NCI-H1092 treated with DMSO at 0.1 percent for 48 hours (cell line): Measurements from ENCODE around the gene PPP1R3G.
"Not testable (repeated sequence)": the region's sequence is repeated elsewhere in the genome, so short reads cannot be mapped to it uniquely, and the experiment has no call there.

Source experiments
- DNase-seq: peaks from one replicate; lab custom pipeline; 2025; lab: John Stamatoyannopoulos, UW

The PPP1R3G gene

DNA sequence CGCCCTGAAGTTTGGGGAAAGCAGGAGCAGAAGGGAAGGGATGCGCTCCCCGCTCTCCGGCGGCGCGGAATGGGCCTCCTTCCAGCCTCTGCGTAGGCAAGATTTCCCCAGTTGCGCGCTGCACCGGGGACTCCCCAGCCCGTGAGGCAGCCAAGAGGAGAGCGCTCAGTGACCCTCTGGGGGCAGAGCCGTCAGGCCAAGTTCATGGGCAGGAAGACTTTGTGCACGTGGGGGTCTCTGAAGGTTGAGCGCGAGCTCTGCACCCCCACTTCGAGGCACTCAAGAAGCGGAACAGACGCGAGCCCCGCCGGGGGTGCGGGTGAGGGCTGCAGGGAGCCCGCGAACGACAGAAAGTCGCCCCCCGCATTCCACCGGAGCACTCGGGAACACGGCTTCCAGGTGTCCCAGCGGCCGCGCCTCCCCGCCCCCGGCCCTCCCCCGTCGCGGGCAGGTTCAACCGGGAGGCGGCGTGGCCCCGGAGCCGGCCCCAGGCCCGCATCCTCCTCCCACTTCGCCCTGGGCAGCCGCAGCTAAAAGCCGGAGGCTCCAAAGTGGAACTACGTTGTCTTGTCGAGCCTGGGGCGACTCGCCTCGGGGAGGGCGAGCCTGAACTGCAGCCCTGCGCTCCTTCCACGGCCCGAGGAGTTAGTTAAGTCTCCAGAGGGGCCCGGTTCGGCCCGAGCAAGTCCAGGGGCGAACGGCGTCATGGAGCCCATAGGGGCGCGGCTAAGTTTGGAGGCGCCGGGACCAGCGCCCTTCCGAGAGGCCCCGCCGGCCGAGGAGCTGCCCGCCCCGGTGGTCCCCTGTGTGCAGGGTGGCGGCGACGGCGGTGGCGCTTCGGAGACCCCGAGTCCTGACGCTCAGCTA lies at the start of gene PPP1R3G:
Gene PPP1R3G, plus strand, starts transcription at position 561 of the 867 bp plus-strand sequence. Its CDS starts 145 bp downstream, at position 706.
- no peak for DNase-seq

DNA sequence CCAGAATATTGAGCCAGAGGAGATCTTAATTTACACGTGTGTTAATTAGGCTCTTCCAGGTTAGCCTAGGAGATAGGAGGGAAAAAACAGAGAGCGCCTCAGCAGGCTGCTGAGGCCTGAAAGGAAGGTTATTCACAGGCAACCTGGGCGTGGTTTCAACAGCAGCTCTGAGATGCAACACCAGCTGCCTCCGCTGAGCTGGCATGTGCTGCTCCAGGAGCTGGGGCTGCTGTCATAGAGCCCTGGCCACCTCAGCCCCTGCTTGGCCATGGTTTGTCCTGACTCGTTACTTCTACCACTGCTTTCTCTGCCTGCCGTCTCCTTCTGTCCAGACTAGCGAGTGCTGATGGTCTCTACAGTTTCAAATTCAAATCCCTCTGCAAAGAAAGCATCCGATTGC lies 48.9 kb upstream of the PPP1R3G start:
- no peak for DNase-seq

DNA sequence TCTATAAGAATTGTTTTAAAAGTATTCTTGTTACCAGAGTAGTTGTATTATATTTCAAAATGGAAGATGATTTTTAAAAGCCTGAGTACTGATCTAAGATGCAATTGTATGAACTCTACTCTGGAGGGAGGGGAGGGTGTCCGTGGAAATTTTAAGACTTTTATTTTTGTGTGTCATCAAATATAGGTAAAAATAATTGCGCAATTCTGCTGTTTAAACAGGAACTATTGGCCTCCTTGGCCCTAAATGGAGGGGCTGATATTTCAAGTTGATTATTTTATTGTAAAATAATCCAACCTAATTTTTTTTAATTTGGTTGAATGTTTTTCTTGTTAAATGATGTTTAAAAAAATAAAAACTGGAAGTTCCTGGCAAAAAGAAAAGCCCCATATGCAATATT lies 43.2 kb upstream of the PPP1R3G start:
- DNase-seq = no peak

DNA sequence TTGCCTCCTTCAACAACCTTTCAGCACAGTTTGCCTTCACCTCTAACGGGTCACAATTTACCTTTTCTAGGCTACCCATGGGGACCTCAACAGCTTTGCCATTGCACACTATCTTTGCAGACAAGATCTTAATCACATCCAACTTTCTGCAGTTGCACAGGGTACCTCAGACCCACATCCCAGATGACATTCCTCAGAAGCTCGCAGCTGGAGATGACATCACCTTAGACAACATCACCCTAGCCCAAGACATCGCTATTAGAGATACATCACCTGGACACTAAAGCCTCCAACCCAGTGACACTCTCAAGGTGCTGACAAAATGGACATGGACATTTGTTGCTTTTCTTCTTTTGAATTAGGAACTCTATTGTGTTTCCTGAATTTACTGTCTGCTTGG lies 42.7 kb upstream of the PPP1R3G start:
- no peak for DNase-seq

DNA sequence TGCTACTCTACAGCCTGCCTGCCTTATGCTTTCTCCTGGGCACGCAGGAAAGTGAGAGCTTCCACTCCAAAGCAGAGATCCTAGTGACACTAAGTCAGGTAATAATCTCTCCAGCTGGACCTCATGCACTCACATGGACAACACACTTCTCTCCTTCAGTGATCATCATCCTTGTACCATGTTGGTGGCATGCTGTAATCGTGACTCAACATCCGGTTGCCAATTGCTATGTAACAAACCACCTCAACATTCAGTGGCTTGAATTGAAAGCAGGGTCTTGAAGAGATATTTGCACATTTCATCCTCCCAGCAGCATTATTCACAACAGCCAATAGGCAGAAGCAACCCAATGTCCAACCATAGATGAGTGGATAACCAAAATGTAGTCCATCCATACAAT lies 40.3 kb upstream of the PPP1R3G start:
- no peak for DNase-seq

DNA sequence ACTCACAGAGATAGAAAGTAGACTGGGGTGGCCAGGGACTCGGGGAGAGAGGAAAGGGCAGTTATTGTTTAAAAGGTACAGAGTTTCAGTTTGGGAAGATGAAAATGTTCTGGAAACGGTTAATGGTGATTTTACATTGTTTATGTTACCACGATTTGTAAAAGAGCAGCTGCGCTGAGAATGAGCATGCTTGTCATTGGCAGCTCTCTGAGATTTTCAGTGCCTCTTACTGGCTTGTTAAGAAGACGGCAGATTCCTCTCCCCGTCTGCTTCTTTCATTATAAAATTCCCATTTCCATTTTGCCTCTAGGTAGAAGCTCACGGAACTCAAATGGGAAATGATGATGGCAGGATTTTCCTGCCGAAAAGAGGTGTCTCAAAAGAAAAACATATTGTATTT lies 39.7 kb upstream of the PPP1R3G start:
- DNase-seq = no peak

DNA sequence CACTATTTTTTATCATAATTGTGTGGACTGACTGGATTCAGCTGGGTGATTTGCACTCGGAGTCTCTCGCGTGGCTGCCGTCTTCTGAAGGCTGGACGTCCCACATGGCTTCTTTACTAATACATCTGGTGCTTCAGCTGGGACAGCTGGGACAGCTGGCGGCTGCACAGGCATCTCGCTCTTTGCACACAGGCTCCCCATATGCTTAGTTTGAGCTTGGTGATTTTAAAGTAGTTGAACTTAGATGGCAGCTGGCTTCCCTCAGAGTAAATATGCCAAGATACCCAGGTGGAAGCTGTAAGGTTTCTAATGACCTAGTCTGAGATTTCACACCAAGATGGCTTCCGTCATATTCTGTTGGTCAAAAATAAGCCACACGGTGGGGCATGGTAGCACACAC lies 38.7 kb upstream of the PPP1R3G start:
- DNase-seq = no peak

DNA sequence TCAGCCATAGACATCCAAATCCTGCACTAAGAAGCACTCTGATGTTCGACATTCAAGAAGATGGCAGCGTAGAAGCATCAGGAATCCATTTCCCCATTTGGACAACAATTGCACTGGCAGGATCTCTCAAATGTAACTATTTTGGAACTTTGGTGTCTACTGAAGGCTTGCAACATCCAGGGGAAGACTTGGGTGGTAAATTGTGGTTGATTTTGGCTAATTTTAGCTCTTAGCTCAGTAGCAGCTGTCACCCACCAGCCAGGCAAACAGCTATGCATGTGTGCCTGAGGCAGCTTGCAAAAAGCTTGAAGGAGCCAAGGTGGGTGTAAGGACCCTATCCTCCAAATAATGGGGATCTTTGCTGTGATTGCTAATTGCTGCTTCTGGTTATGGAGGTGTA lies 35.1 kb upstream of the PPP1R3G start:
- DNase-seq = no peak

DNA sequence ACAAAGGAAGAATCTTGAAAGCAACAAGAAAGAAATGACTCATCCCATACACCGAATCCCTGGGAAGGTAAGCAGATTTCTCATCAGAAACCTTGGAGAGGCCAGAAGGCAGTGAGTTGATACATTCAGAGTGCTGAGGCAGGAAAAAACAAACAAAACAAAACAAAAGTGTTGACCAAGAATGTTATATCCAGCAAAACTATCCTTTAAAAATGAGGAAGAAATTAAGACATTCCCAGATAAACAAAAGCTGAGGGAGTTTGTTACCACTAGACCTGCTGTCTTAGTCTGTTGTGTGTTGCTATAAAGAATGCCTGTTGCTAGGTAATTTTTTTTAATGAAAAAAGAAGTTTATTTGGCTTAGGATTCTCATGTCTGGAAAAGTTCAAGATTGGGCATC lies 33.7 kb upstream of the PPP1R3G start:
- DNase-seq = no peak

DNA sequence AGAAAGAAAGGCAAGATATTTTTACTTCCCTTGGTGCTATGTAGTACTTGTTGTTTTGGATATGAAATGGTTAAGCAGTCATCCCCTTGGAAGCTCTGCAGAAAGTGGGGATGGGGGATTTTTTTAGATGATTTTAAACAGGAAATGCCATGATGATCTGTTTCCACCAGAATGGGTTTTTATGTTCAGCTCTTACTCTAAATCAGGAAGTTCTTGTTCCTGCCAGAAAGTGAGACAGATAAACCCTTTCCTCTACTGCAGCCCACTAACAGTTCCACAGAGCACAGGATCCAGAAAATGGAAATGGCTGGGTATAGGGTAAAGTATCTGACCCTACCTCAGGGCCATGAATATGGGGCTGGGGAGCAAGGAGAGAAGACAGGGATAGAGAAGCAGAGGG lies 32.1 kb upstream of the PPP1R3G start:
- no peak for DNase-seq

DNA sequence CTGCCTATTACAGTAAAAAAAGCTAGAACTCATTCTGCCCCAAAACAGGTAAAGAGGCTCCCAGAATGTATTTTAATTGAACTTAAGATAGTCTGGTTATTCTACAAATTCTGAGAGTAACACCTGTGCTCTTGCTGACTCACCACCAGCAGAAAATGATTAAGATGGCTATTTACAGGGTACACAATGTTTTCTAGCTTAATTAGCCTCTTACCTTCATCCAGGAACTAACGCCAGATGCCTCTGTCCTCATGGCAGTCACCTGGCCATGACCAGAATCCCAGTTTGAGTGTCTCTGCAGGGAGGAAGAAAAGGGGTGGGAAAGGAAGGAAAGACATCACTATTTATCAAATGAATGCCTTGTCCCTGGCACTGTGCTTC lies 31.3 kb upstream of the PPP1R3G start:
- no peak for DNase-seq

DNA sequence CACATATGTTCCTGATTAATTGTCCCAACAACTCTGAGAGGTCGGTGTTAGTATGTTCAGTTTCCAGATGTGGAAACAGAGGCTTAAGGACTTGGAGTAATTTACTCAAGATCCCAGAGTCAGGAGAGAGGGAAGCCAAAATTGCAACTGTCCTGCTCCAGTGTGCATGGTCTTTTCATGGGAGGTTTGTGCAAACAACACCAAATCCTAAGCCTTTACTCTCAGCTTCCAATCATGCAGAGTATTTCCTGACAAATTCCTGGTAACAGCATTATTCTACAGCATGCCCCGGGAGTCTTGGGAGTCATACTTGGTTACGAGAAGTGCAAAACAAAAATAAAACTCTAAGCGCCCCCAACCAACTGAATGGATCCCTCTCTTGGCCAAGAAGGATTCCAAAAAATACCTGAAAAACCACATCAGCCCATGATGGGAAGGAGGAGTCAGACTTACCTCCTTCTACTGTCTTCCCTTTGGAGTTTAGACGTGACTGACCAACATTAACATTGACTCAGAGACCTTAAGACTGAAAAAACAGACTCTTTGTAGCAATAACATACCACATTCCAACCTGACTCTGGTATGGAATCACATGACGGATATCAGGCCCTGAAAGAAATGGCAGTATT lies 30.8 kb upstream of the PPP1R3G start:
- no peak for DNase-seq

DNA sequence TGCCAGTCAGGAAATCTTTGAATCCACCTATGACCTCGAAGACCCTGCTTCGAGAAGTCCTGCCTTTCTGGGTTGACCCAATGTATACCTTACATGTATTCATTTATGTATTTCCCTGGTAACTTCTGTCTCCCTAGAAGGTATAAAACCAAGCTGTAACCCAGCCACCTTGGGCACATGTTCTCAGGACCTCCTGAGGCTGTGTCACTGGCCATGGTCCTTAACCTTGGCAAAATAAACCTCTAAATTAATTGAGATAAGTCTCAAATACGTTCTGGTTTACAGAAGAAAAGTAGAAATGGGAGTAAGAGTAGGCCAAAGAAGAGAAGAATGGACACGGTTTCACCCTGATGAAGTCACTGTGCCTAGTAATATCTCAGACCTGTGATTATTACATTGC lies 30.0 kb upstream of the PPP1R3G start:
- DNase-seq = no peak

DNA sequence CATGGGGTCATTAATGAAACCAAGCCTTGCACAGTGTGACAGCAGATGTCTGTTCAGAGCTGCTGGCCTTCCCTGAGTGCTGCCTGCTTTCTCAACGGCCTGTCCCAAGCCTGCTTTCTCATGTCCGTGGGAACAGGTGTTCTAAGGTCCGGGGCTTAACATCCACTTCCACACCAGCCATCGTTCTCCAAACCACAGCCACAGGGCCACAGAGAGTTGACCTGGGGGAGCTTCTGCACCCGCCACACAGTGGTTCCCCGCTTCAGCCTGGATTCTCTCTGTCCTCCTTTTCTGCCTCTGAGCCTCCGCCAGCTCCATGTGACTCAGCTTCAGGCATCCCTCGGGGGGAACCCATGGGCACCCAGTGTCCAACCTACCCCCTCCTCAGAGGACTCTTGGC lies 26.9 kb upstream of the PPP1R3G start:
- DNase-seq = no peak

DNA sequence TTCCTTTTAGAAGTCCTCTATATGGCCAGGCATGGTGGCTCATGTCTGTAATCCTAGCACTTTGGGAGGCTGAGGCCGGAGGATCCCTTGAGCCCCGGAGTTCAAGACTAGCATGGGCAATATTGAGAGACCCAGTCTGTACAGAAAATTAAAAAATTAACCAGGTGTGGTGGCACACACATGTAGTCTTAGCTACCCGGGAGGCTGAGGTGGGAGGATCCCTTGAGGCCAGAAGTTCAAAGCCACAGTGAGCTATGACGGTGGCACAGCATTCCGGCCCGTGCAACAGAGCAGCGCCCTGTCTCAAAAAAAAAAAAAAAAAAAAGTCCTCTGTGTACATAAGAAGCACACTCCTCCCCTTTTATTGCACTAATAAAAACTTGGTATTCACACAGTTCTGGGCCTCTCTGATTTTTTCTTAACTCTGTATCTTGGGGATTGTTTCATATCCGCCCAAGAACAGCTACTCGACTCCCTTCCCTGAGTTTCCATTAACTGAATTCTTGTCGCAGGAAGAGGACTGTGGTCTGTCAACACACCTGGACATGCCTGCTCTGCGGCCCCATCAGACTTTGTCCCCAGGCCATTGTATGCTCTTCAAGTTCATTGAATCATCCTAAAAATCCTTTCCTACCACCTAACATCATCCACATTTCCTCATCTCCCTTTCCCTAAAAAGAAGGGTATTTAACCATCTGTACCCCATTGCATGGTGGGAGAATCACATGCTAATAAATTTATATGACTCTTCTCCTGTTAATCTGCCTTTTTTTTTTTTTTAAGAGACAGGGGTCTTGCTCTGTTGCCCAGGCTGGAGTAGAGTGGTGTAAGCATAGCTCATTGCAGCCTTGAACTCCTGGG lies 25.9 kb upstream of the PPP1R3G start:
- no peak for DNase-seq

DNA sequence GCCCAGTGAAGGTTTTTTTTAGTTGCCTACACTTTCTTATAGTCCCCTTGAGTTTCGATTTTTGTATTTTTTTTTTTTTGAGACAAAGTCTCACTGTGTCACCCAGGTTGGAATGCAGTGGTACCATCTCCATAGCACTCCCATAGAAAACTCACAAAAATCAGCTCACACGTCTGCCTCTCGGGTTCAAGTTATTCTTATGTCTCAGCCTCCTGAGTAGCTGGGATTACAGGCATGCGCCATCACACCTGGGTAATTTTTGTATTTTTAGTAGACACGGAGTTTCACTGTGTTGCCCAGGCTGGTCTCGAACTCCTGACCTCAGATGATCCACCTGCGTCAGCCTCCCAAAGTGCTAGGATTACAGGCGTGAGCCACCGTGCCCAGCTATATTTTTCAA lies 24.7 kb upstream of the PPP1R3G start:
- DNase-seq = not testable (repeated sequence)

DNA sequence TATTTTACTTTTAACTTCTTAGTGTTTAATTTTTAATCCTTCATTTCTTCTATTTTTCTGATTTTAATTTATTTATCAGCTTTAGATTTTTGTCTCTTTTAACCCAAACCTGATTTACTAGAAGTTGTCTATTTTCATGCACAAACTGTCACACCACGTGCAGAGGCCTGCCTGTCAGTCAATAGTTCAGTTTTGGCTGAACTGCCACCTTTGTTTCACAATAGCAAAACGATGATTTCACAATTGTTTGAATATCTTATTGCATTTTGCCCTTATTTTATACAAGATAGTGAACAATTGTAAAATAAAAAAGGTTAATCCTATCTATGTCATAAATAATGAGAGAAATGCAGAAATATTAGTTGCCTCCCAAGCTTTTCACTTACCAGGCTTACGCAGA lies 24.0 kb upstream of the PPP1R3G start:
- DNase-seq = no peak

DNA sequence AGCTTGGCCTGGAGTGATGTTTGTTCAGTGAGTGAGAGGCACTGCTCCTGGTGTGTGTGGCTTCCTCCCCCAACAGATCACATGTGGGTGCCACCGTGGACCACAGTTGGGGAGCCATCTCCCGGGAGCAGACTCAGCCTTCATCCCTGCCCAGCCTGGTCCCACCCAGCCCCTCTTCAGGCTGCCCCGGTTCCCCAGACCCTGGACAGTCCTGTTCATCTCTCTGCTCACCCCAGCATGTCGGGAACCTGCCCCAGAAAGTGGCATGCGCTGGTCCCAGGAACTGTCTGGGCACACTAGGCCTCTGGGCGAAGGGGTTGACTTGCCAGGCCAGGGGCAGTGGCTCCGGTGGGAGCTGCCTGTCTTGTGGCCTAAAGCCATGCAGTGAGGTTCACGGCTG lies 21.5 kb upstream of the PPP1R3G start:
- no peak for DNase-seq

DNA sequence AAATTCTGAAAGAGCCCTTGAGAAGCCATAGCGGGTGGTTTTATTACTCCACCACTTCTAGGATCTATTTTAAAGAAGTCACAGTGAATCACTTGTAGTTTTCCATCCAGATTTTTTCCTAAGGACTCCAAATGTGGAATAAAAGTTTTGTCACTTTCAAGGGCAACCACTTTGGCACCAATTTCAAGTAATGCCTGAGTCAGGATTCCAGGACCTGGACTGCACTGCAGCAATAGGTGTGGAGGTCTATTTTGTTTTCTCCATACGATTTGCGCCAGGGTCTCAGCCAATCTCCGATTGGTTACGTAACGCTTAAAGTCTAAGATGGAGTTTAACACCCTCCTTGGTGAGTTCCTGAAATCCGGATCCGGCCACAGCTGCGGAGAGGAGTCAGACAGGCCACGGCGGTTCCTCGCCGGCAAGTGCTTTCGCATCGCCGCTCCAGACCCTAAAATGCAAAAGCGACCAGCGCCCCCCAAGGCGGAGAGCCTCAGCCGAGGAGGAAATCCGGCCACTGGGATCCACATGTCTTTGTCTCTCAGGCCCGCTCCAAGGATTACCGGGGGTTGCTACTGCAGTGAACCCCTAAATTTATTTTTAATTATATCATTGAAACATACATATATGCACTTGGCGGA lies 18.6 kb upstream of the PPP1R3G start:
- DNase-seq = no peak

DNA sequence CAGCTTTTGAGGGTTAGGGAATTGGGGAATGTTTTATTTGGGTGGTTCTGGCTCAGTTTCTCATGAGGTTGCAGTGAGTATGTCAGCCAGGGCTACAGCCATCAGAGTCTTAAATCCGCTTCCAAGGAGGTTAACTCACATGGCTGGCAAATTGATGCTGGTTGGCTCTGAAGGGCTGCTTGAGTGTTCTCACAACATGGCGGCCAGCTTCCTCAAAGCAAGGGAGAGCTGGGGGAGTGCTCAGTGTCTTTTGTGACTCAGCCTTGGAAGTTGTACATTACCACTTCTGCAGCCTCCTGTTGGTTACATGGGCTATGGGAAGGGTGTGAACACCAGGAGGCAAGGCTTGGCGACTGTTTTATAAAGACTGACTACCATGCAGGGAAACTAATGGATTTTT lies 17.8 kb upstream of the PPP1R3G start:
- no peak for DNase-seq

DNA sequence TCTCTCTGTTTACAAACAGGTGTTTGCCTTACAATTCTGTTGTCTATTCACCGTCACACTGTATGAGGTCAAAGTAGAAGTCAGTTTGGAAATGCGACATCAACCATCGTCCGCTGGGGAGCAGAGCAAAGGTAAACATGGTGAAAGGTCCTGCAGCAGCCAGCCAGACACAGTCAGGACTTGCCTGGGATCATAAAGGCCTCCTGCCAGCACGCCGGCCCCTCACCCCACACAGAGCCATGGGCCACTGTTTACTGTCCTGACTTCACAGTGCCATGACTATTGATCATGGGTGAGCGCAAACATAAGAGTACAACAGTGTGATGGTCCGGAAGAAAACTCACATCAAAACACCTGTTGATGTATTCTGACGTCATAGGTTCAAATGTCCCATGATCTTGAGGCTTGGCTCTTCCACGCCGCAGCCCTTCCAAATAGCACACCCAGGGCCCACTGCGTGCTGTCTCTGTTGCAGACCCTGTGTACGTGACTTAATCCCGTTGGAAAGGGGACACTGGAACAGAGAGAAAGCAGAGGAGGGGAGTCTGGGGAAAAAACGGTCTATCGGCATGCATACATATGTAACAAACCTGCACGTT lies 16.9 kb upstream of the PPP1R3G start:
- DNase-seq = no peak

DNA sequence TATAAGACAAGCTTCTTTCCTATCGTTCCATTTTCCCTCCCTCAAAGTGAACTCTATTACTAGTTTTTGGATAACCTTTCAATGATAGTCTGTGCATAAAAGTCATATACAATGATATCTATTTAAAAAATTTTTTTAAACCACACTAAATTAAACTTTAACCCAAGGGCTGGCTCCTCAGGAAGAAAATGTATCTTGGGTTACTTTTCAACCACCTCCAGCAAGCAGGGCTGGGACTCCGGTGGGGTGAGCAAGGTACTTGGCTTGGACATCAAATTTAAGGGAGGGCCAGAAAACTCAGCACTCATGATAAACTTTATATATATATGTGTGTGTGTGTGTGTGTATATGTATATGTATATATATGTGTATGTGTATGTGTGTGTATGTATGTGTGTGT lies 13.9 kb upstream of the PPP1R3G start:
- DNase-seq = no peak
